IPS-18a (cell line): ENCODE measurements around the gene PAPPA.

Experiments
- H3K27ac ChIP-seq: one replicate; pipeline ENCODE4 v1.5.1; 2013; ENCODE audit warnings: low read length
- H3K27me3 ChIP-seq: one replicate; pipeline ENCODE4 v1.6.1; 2013; ENCODE audit warnings: mild to moderate bottlenecking, low read length; ENCODE audit not compliant: control insufficient read depth, insufficient read depth
- H3K36me3 ChIP-seq: one replicate; pipeline ENCODE4 v1.6.1; 2013; ENCODE audit warnings: low read depth, low read length; ENCODE audit not compliant: control insufficient read depth
- H3K4me1 ChIP-seq: one replicate; pipeline ENCODE4 v1.6.1; 2013; ENCODE audit warnings: low read depth, low read length; ENCODE audit not compliant: control insufficient read depth
- H3K4me3 ChIP-seq: one replicate; pipeline ENCODE4 v1.5.1; 2013; ENCODE audit warnings: low read length
- H3K9ac ChIP-seq: one replicate; pipeline ENCODE4 v1.6.1; 2013; ENCODE audit warnings: mild to moderate bottlenecking, low read length, moderate library complexity
- H3K9me3 ChIP-seq: one replicate; pipeline ENCODE4 v1.6.1; 2013; ENCODE audit warnings: low read depth, low read length; ENCODE audit not compliant: control insufficient read depth

Gene PAPPA

GRCh38 chr9:116287721-116288120, 134.1 kb downstream of the PAPPA start:
- H3K27me3 ChIP-seq: peaks cover 61% of the 10 kb centered on the region
- no peaks in the 10 kb centered on the region for H3K36me3 ChIP-seq
- H3K9ac ChIP-seq: no peak overlapping the region
- peaks cover 40% of the 10 kb centered on the region for H3K4me1 ChIP-seq
- H3K9me3 ChIP-seq: no peaks in the 10 kb centered on the region
- no peak overlapping the region for H3K27ac ChIP-seq
- H3K4me3 ChIP-seq: no peak overlapping the region

GRCh38 chr9:116288658-116289057, 135.1 kb downstream of the PAPPA start:
- Histone ChIP-seq H3K27ac (no peak overlapping the region), H3K36me3 (no peaks in the 10 kb centered on the region), H3K4me3 (no peak overlapping the region), H3K27me3 (peaks cover 53% of the 10 kb centered on the region), H3K9me3 (no peaks in the 10 kb centered on the region), H3K9ac (no peak overlapping the region), H3K4me1 (peaks cover 32% of the 10 kb centered on the region)

DNA sequence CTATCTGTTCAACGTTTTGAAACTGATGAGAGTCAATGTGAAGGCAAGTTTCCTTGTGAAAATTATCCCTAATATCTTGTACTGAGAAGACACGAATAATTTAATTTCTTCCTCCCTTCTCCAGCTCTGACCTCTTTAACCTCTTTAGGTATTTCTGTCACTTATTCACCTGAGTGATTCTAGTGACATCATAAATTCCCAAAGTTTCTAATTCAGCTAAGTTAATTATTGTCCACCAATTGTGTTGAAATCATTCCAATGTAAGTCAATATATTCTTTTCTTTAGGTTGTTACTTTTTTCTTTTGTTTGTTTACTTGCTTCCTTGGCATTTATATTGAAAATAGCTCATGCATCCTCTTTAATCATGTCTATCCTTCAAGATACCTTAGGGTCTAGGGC, 143.8 kb downstream of the PAPPA start:
- Histone ChIP-seq H3K27ac (no peak overlapping the region), H3K4me1 (no peaks in the 10 kb centered on the region), H3K4me3 (no peak overlapping the region), H3K27me3 (no peaks in the 10 kb centered on the region), H3K36me3 (no peaks in the 10 kb centered on the region), H3K9ac (no peak overlapping the region), H3K9me3 (no peaks in the 10 kb centered on the region)

GRCh38 chr9:116298249-116298648, 144.7 kb downstream of the PAPPA start:
- no peaks in the 10 kb centered on the region for H3K27me3 ChIP-seq
- H3K4me1 ChIP-seq: no peaks in the 10 kb centered on the region
- H3K36me3 ChIP-seq: no peaks in the 10 kb centered on the region
- no peaks in the 10 kb centered on the region for H3K9me3 ChIP-seq
- H3K4me3 ChIP-seq: no peak overlapping the region
- no peak overlapping the region for H3K27ac ChIP-seq
- H3K9ac ChIP-seq: no peak overlapping the region

GRCh38 chr9:116298878-116299391, 145.3 kb downstream of the PAPPA start:
- H3K27ac ChIP-seq: no peak overlapping the region

DNA sequence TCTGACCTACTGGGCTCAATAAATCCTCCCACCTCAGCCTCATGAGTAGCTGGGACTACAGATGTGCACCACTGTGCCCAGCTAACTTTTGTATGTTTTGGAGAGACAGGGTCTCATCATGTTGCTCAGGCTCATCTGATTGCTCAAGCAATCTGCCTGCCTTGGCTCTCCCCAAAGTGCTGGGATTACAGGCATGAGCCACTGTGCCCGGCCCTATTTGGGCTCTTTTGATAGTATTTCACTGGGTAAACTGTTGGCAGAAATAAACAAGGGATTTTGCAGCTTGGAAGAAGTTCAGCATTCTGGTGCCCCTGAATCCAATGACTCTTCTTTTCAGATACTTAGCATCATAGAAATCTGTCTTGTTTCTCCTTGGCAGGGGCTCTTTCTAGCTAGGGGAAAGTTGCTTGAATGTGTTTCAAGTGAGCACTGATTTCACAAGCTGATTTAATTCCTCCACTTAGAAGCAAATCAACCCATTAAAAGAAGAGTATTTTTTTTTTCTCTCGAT, 146.8 kb downstream of the PAPPA start:
- no peak overlapping the region for H3K9ac ChIP-seq
- no peaks in the 10 kb centered on the region for H3K9me3 ChIP-seq
- no peaks in the 10 kb centered on the region for H3K27me3 ChIP-seq
- H3K27ac ChIP-seq: no peak overlapping the region
- no peaks in the 10 kb centered on the region for H3K36me3 ChIP-seq
- peaks cover 12% of the 10 kb centered on the region for H3K4me1 ChIP-seq
- H3K4me3 ChIP-seq: no peak overlapping the region

More at GRCh38 chr9:116298878-116299391, 145.3 kb downstream of the PAPPA start:
- Histone ChIP-seq H3K9ac (no peak overlapping the region), H3K27me3 (no peaks in the 10 kb centered on the region), H3K4me3 (no peak overlapping the region), H3K36me3 (no peaks in the 10 kb centered on the region), H3K4me1 (peaks cover 4% of the 10 kb centered on the region), H3K9me3 (no peaks in the 10 kb centered on the region)

GRCh38 chr9:116303270-116303669, 149.7 kb downstream of the PAPPA start:
- peaks cover 12% of the 10 kb centered on the region for H3K4me1 ChIP-seq
- H3K4me3 ChIP-seq: no peak overlapping the region
- no peak overlapping the region for H3K9ac ChIP-seq
- peaks cover 3% of the 10 kb centered on the region for H3K27me3 ChIP-seq
- no peaks in the 10 kb centered on the region for H3K36me3 ChIP-seq
- H3K27ac ChIP-seq: no peak overlapping the region
- no peaks in the 10 kb centered on the region for H3K9me3 ChIP-seq

- Histone ChIP-seq H3K27ac (no peak overlapping the region), H3K36me3 (no peaks in the 10 kb centered on the region)
Observed at GRCh38 chr9:116303886-116304538, 150.4 kb downstream of the PAPPA start.

GRCh38 chr9:116304761-116305160, 151.2 kb downstream of the PAPPA start:
- no peaks in the 10 kb centered on the region for H3K36me3 ChIP-seq
- no peak overlapping the region for H3K9ac ChIP-seq
- H3K27ac ChIP-seq: no peak overlapping the region

More at GRCh38 chr9:116303886-116304538, 150.4 kb downstream of the PAPPA start:
- no peaks in the 10 kb centered on the region for H3K9me3 ChIP-seq
- H3K27me3 ChIP-seq: peaks cover 3% of the 10 kb centered on the region
- H3K4me1 ChIP-seq: peaks cover 12% of the 10 kb centered on the region
- H3K9ac ChIP-seq: no peak overlapping the region
- no peak overlapping the region for H3K4me3 ChIP-seq

DNA sequence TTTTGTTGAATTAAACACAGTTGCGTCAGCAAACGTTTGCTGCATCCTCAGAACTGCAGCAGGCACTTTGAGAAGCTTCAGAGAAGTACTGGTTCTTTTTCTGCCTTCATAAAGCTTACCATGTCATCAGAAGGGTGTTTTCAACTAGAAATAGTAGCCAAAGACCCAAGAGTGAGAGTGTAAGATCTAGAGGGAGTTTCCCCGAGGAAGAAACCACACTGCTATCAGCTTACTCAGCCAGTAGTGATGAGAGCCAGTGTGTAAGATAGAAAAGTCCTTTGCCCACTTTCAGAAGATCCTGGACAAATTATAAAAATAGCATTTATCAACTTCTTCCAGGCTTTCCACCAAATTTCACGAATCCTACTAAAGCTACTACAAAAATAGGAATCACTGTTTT, 154.5 kb downstream of the PAPPA start:
- Histone ChIP-seq H3K4me1 (peaks cover 12% of the 10 kb centered on the region), H3K9me3 (no peaks in the 10 kb centered on the region), H3K27ac (no peak overlapping the region), H3K36me3 (no peaks in the 10 kb centered on the region), H3K4me3 (no peak overlapping the region), H3K9ac (no peak overlapping the region), H3K27me3 (peaks cover 3% of the 10 kb centered on the region)

More at GRCh38 chr9:116304761-116305160, 151.2 kb downstream of the PAPPA start:
- H3K9me3 ChIP-seq: no peaks in the 10 kb centered on the region
- H3K27me3 ChIP-seq: peaks cover 3% of the 10 kb centered on the region
- H3K4me1 ChIP-seq: peaks cover 12% of the 10 kb centered on the region
- no peak overlapping the region for H3K4me3 ChIP-seq

DNA sequence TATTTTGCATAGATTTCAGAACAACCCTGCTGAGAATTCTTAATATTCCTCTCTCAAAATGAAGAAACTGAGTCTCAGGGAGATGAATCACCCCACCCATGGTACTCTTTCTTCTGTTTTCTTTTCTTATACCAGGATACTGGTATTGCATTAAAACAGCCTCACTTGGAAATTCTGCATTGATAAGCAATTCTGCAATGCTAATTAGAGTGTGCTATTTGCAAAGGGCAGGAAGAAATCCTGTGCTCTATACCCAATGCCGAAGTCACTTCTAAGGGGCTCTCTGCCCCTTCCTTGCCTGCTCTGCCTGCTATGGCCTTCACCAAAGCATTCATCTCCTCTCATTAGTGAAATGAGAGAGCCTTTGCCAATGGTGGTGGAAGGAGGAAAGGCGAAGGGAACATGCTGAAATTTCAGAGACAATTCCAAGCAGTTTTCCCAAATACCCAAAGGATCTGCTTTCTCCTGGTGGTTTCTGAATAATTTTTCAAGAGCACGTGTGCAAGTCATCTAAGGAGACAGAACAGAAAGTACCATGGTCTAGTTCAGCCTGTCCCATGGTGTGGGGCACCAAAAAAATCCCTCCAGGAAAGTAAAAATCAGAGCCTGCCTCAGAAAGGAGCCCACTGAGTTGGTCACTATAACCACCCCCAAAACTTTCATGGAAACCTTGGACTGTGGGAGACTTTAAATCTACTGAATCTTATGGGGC, 156.5 kb downstream of the PAPPA start:
- no peaks in the 10 kb centered on the region for H3K9me3 ChIP-seq
- no peak overlapping the region for H3K4me3 ChIP-seq
- no peaks in the 10 kb centered on the region for H3K4me1 ChIP-seq
- peaks cover 3% of the 10 kb centered on the region for H3K27me3 ChIP-seq
- H3K36me3 ChIP-seq: no peaks in the 10 kb centered on the region
- no peak overlapping the region for H3K9ac ChIP-seq
- H3K27ac ChIP-seq: no peak overlapping the region
